ENCODE measurements around the gene TNFSF8. TPM values are rescaled to one million over a fixed set of nuclear protein-coding genes. Genes with fewer than 3 reads are reported as not detected.

The TNFSF8 gene
- total and polyA plus RNA-seq, 2 of the 8 experiments (the other 6 are each of a cell fraction or from before 2014, with no cell fraction given), result not detected

- no peak overlapping the region for H2BK15ac ChIP-seq (ENCODE audit: low read length)
- no peaks in the 10 kb centered on the region for H3K36me3 ChIP-seq (ENCODE audit: control insufficient read depth in 2 of 4, insufficient read depth in 4 of 4, low read length in 3 of 4)
- no peak overlapping the region for H2AFZ ChIP-seq (ENCODE audit: low read length)
- H4K20me1 ChIP-seq (replicated peaks in 1 of 2; ENCODE audit: control insufficient read depth in 1 of 2, insufficient read depth in 2 of 2, low read length in 2 of 2), result no peaks in the 10 kb centered on the region
- no peaks in the 10 kb centered on the region for H3K4me1 ChIP-seq (replicated peaks in 1 of 4; ENCODE audit: control insufficient read depth in 3 of 4, insufficient read depth in 4 of 4, low read length in 3 of 4)
- DNase-seq (ENCODE audit: low read depth in 1 of 2, low spot score in 2 of 2), result no peak
- H3K4ac ChIP-seq (replicated peaks; ENCODE audit: insufficient read length, low read depth, low read length), result no peak overlapping the region
- POLR2A ChIA-PET (ENCODE audit: partially characterized antibody), result no interaction called here
- no peak overlapping the region for H2BK5ac ChIP-seq (ENCODE audit: low read depth, low read length)
- no peak overlapping the region for H3K9ac ChIP-seq (replicated peaks in 1 of 4; ENCODE audit: extremely low read depth in 1 of 4, low read depth in 3 of 4, low read length in 3 of 4)
- H4K5ac ChIP-seq (ENCODE audit: insufficient read length, low read depth, low read length), result no peak overlapping the region
- no peak overlapping the region for H2BK12ac ChIP-seq (ENCODE audit: low read depth, low read length)
- H3K18ac ChIP-seq (ENCODE audit: extremely low read depth, low read length), result no peak overlapping the region
- no peaks in the 10 kb centered on the region; a peak in 2 of 7 replicates for H3K27me3 ChIP-seq (replicated peaks in 1 of 4; ENCODE audit: control insufficient read depth in 3 of 4, extremely low read depth in 1 of 4, insufficient read depth in 3 of 4, low read length in 3 of 4)
- no peak overlapping the region for H2BK20ac ChIP-seq (ENCODE audit: low read length)
- H3K56ac ChIP-seq (replicated peaks; ENCODE audit: insufficient read length, low read depth, low read length), result no peak overlapping the region
- no peak overlapping the region for H3K23ac ChIP-seq (ENCODE audit: insufficient read length)
- CTCF ChIA-PET (ENCODE audit: partially characterized antibody), result interaction anchor here (1.4 kb wide), 1 partner anchor 44 kb away, joined by 4 read pairs; no protein-coding TSS in a partner anchor
- no peaks in the 10 kb centered on the region; the same call in 1 of the 2 replicates for H3K23me2 ChIP-seq (ENCODE audit: low read depth, low read length)
- no peak overlapping the region for H4K8ac ChIP-seq (ENCODE audit: extremely low read depth, insufficient read depth, low read length)
- H3K9me3 ChIP-seq (ENCODE audit: insufficient read depth in 2 of 2, low read depth in 1 of 2, low read length in 1 of 2), result no peaks in the 10 kb centered on the region
- no peak for FAIRE-seq
- no peak overlapping the region for H2AK5ac ChIP-seq (ENCODE audit: low read depth, low read length)
- H3K4me2 ChIP-seq (ENCODE audit: insufficient read depth in 1 of 2, low read depth in 2 of 2, low read length in 2 of 2), result no peak overlapping the region
- H3K27ac ChIP-seq (ENCODE audit: low read depth, low read length), result no peak overlapping the region
- H3K79me1 ChIP-seq (ENCODE audit: low read depth, low read length), result no peaks in the 10 kb centered on the region
- H3K14ac ChIP-seq (ENCODE audit: insufficient read length), result no peak overlapping the region
- no peak overlapping the region for H4K91ac ChIP-seq (replicated peaks; ENCODE audit: insufficient read length, low read length)
- no peak overlapping the region for H2BK120ac ChIP-seq (replicated peaks; ENCODE audit: low read depth, low read length)
- H3K4me3 ChIP-seq (ENCODE audit: extremely low read depth in 1 of 4, insufficient read depth in 2 of 4, low read depth in 3 of 4, low read length in 4 of 4), result no peak overlapping the region
- H3K79me2 ChIP-seq (ENCODE audit: control insufficient read depth in 1 of 2, insufficient read depth in 2 of 2, low read length in 2 of 2), result no peaks in the 10 kb centered on the region
- WGBS, 2 experiments (ENCODE audit: extremely low coverage in 1 of 2, insufficient coverage in 1 of 2, insufficient read length in 1 of 2, insufficient replicate concordance in 2 of 2, low coverage in 1 of 2, low lambda C conversion rate in 2 of 2, missing lambda C conversion rate in 1 of 2), result 72% methylated on average over 5 of the region's 5 CpGs; no CpG with 5 or more reads in 1 of the 2 experiments
- TF ChIP-seq RAD21 (IDR thresholded peaks at IDR 0.05 in 1 of 2, conservative IDR thresholded peaks at IDR 0.05 in 1 of 2; ENCODE audit: low read depth in 2 of 2, low read length in 2 of 2), result no peak
- TF ChIP-seq SP1 (IDR thresholded peaks at IDR 0.05; ENCODE audit: low read depth, low read length), result no peak
- TF ChIP-seq CBX5 (IDR thresholded peaks at IDR 0.05; ENCODE audit: low read depth, low read length), result no peak
- TF ChIP-seq, protein P1, sequence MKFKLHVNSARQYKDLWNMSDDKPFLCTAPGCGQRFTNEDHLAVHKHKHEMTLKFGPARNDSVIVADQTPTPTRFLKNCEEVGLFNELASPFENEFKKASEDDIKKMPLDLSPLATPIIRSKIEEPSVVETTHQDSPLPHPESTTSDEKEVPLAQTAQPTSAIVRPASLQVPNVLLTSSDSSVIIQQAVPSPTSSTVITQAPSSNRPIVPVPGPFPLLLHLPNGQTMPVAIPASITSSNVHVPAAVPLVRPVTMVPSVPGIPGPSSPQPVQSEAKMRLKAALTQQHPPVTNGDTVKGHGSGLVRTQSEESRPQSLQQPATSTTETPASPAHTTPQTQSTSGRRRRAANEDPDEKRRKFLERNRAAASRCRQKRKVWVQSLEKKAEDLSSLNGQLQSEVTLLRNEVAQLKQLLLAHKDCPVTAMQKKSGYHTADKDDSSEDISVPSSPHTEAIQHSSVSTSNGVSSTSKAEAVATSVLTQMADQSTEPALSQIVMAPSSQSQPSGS (IDR thresholded peaks at IDR 0.05; ENCODE audit: low read length), result no peak
- TF ChIP-seq TEAD4 (IDR thresholded peaks at IDR 0.05; ENCODE audit: low read depth, low read length), result no peak
- TF ChIP-seq BRCA1 (IDR thresholded peaks at IDR 0.05; ENCODE audit: low read depth, low read length), result no peak
- TF ChIP-seq TAF7 (optimal IDR thresholded peaks at IDR 0.05; ENCODE audit: borderline replicate concordance, low read depth, low read length), result no peak
- no peak for TF ChIP-seq HDAC6 (IDR thresholded peaks at IDR 0.05; ENCODE audit: low read depth, low read length)
- TF ChIP-seq SIN3A (conservative IDR thresholded peaks at IDR 0.05 in 1 of 2, IDR thresholded peaks at IDR 0.05 in 1 of 2; ENCODE audit: low read depth in 1 of 2, low read length in 2 of 2), result no peak
Observed at GRCh38 chr9:114954956-114955582, 24.7 kb upstream of the TNFSF8 start.

All from H1 (cell line).